ENCODE results near the gene GHDC.
A peak's percentile ranks its signal among the peaks of the same experiment; 100 is the strongest.
"Not testable (repeated sequence)": the region's sequence is repeated elsewhere in the genome, so short reads cannot be mapped to it uniquely, and the experiment has no call there.

The GHDC gene

DNA sequence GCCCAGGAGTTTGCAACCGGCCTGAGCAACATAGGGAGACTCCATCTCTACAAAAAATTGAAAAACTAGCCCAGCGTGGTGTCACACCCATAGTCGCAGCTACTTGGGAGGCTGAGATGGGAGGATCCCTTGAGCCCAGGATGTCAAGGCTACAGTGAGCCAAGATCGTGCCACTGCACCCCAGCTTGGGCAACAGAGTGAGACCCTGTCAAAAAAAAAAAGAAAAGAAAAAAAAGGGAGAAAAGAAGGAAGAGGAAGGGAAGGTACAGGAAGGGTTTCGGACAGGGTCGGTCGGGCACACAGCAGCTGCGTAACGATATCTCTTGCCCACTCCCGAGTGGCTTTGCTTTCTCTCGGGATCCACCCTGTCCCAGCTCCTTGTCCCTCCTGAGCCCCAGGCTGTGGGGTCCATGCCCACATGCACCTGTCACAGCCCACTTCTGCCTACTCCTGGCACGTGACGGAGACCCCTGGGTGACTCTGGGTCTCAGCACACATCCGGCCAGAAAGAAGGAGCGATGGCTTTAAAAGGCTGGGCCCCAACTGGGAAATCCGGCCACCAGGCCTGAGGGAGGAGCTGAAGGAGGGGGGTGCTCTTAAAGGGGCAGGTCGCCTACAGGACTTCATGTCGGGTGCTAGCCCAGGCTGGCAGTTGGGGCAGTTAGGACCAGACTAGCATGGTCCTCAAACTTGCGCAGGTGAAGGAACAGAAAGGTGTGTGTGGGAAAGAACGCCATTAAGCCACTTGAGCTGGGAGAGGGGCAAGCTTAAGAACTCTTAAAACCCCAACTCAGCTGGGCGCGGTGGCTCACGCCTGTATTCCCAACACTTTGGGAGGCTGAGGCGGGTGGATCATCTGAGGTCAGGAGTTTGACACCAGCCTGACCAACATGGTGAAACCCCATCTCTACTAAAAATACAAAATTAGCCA is at the start of gene GHDC:
GHDC (minus strand) TSS at position 526 of the 931 bp plus-strand sequence. CDS start 913 bp downstream, outside the sequence.
- peak; percentile 84 for DNase-seq

- DNase-seq: no peak
Measured at GRCh38 chr17:42243493-42243982, 49.2 kb upstream of the GHDC start.

DNA sequence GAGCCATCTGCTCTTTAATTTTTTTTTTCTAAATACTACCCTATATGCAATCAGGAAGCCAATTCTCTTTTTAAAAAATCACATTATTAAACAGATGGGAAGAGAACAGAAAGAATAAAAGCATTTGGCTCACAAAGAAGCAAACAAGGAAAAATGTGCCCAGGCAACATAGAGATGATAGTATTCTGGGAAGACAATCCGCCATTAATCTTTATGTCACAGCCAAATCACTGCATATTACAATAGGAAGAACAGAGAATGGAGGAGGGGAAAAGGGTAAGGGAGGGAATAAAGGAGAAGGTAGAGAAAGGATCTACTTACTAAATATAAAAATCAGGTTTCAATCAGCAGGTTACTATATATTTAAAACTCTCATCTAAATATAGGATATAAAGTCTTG is 47.6 kb upstream of the GHDC start:
- DNase-seq: no peak

- DNase-seq: not testable (repeated sequence)
Measured at GRCh38 chr17:42240863-42241262, 46.6 kb upstream of the GHDC start.

DNA sequence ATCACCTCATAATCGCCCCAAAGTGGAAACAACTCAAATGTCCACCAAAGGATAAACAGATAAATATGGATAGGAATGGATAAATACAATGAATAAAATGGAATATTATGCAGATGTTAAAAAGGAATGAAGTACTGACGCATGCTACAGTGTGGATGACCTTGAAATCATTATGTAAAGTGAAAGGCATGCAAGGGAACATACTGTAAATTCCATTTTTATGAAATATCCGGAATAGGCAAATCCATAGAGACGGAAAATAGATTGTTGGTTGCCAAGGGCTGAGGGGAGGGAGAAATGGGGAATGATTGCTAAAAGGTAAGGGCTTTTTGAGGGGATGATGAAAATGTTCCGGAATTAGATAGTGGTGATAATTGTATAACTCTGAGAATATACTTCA is 45.9 kb upstream of the GHDC start:
- no peak for DNase-seq

GRCh38 chr17:42239576-42239975 is 45.3 kb upstream of the GHDC start:
- DNase-seq: not testable (repeated sequence)

DNA sequence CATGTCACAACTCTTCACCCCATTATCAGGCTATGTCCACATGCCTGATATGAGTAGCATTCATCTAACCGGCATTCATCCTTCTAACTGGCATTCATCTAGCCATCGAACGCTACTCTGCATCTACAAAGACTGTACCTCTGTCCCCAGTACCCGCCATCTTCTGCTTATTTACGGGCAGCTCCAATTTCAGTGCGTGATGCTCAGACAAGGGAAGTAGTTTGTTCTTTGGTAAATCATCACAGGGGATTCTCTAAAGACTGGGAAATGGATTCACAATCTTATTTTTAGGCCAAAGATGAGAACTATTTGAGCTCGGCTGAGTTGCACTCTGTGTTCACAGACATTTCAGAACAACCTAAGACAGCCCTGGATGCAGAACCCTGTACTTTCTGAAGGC is 42.5 kb upstream of the GHDC start:
- DNase-seq: no peak

DNA sequence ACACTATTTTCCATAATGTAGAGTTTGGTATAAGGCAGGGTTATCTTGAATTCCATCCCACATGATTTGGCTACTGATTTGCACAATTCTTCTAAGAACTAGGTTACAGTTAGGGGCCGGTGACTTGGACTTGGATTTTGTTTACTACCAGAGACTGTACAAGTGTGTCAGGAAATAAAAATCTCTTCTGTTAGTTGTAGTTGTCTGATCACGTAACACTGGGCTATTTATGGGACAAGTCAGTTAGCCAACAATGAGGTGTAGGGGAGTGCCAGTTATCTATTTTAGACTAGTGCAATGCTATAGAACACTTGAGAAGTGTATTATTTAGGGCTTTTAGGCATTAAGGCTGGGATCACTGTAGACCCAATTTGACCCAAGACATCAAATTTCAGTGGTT is 39.7 kb upstream of the GHDC start:
- DNase-seq: no peak

- no peak for DNase-seq
Measured at GRCh38 chr17:42233156-42233555, 38.9 kb upstream of the GHDC start.

- no peak for DNase-seq
Measured at GRCh38 chr17:42230225-42230624, 35.9 kb upstream of the GHDC start.

DNA sequence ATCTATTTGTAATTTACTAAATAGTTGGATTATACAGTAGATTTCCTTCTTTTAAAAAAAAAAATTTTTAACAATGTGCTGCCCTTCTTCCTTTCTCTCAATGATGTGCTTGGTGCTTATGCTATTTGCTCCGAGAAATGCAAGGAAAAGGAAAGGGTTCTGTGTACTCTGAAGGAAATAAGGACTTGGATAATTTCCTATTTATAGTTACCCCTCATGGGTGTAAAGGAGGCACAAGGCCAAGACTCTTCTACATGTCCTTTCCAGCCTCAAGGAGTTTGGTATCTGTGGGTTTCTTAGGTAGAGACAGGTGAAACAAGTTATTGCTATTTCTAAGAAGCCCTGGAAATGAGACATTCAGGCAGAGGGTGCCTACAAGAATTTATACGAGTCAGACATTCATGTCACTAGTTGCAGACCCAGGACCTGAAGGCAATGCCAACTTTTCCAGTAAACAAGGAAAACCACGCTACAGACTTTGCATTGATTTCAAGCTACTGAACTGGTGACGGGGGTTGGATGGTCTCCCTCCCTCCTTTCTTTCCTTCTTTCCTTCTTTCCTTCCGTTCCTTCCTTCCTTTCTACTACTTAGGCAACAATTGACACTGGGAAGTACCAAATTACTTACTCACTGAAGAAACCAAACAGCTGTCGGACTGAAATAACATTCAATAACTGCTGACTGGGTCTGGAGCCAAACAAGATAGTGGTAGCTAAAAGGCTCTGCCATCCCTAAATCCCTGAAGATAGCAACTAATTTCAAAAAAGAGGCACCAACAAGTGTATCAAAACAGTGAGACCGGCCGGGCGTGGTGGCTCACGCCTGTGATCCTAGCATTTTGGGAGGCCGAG is 33.8 kb upstream of the GHDC start:
- DNase-seq: no peak

DNA sequence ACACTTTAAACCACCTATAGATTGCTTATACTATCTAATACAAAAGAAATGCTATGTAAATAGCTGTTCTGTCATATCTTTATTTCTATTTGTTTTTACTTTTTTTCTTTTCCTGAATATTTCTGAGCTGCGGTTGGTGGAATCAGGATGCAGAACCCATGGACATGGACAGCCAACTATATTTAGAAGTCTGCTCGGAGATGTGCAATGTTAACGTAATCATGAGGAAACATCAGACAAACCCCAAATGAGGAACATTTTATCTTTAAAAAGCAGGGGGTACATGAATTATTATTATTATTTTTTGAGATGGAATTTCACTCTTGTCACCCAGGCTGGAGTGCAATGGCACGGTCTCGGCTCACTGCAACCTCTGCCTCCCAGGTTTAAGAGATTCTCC is 31.4 kb upstream of the GHDC start:
- DNase-seq: no peak

DNA sequence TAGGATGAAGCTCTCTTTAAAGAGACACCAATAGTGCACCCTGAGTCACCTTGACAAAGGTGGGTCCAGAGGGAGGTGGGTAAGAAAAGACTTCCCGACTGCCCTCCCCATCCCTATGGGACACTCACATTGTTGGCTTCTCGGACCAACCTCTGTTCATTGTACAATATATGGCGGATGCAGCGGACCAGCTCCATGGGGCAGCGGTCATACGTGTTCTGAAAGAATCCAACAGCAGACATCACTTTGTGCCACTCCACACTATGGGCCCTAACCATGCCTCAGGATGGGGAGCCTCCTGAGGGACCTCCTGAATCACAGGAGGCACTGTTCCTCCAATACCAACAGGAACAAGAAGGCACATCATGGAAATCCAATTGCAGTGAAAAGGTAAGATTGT is 30.4 kb upstream of the GHDC start:
- DNase-seq: no peak

DNA sequence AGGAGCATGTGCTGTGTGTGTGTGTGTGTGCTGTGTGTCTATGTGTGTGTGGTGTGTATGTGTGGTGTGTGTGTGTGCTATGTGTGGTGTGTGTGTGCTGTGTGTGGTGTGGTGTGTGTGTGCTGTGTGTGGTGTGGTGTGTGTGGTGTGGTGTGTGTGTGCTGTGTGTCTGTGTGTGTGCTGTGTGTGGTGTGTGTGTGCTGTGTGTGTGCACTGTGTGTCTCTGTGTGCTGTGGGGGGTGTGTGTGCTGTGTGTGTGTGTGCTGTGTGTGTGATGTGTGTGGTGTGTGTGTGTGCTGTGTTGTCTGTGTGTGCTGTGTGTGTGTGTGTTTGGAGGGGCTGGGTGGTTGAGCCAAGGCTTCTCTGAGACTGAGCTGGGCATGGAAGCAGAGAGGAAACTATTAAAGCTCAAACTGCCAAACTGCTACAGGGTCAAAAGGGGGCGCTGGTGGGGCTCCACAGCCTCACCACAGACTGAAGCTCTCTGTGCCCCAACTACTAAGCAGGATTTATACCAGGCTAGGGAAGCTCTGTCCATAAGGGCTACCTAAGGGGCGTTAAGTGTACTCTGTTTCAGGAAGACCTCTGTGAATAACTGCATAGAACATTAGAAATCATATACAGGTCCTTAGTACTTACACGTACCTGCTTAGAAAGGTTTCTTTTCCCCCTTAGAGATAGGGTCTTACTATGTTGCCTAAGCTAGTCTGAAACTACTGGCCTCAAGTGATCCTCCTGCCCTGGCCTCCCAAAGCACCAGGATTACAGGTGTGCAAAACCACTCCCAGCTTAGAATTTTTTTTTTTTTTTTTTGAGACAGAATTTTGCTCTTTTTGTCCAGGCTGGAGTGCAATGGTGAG is 27.8 kb upstream of the GHDC start:
- DNase-seq: peak; percentile 64

- not testable (repeated sequence) for DNase-seq
Measured at GRCh38 chr17:42219280-42219679, 25.0 kb upstream of the GHDC start.

- DNase-seq: no peak
Measured at GRCh38 chr17:42214156-42214555, 19.9 kb upstream of the GHDC start.

- no peak for DNase-seq
Measured at GRCh38 chr17:42212382-42212781, 18.1 kb upstream of the GHDC start.

GRCh38 chr17:42211921-42212341 is 17.6 kb upstream of the GHDC start:
- DNase-seq: not testable (repeated sequence)

- no peak for DNase-seq
Measured at GRCh38 chr17:42210046-42210445, 15.8 kb upstream of the GHDC start.

DNA sequence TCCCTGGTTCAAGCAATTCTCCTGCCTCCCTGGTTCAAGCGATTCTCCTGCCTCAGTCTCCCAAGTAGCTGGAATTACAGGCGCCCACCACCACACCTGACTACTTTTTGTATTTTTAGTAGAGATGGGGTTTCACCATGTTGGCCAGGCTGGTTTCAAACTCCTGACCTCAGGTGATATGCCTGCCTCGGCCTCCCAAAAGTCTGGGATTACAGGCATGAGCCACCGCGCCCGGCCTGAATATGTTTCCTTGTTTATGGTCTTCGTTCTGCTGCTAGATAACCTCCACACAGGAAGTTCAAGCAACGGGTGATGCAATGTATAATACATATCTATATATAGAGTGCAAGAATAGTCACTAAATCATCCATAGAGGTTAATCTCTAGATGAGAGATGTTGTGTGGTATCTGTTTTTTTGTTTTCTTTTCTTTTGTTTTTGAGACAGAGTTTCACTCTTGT is 11.9 kb upstream of the GHDC start:
- DNase-seq: not testable (repeated sequence)

DNA sequence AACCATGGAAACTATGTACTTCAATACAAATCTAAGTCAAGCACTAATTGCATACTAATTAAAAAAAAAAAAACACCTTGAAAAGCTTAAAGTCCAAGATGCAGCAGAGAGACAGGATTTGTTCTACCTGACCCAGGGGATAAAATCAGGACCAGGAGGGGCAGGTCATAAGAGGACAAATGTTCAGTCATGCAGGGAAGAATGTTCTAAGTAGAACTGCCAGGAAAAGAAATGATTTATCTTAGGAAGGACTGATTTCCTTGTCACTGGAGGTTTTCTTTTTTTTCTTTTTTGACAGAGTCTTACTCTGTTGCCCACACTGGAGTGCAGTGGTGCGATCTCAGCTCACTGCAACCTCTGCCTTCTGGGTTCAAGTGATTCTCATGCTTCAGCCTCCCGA is 9.1 kb upstream of the GHDC start:
- DNase-seq: no peak

GRCh38 chr17:42202696-42203095 is 8.4 kb upstream of the GHDC start:
- DNase-seq: no peak

Data from stimulated activated CD4-positive, alpha-beta T cell treated with anti-CD3 and anti-CD28 coated beads, Interleukin-4, amount 100 ng/mL, for 24 hours (primary cell).